ENCODE data around the gene DPP4. TPM values are rescaled to one million over a fixed set of nuclear protein-coding genes. Genes with fewer than 3 reads are reported as not detected.
"Not testable (repeated sequence)": the region's sequence is repeated elsewhere in the genome, so short reads cannot be mapped to it uniquely, and the experiment has no call there.

DPP4 gene
- total and polyA plus RNA-seq, 4 donors = 1.2 to 15.7 (median 5.8) TPM

- Histone ChIP-seq H3K27ac (ENCODE audit: low read depth, low read length) (no peak overlapping the region), H3K27me3 (ENCODE audit: control insufficient read depth, insufficient read depth, low read length) (no peaks in the 10 kb centered on the region), H3K36me3 (ENCODE audit: control insufficient read depth, insufficient read depth, low read length) (no peaks in the 10 kb centered on the region), H3K4me1 (ENCODE audit: control insufficient read depth, insufficient read depth, low read length) (peaks cover under 1% of the 10 kb centered on the region), H3K4me3 (ENCODE audit: low read depth, low read length) (no peak overlapping the region), H3K9me3 (ENCODE audit: control insufficient read depth, insufficient read depth, low read length) (no peaks in the 10 kb centered on the region)
- WGBS (ENCODE audit: insufficient coverage) = no CpG with 5 or more reads among the region's 2 CpGs
- no peak for DNase-seq (ENCODE audit: low read depth in 4 of 6, low spot score in 6 of 6)
Measured at GRCh38 chr2:161987311-161987710, 86.7 kb downstream of the DPP4 start.

- no peak overlapping the region for H3K27ac ChIP-seq (ENCODE audit: low read depth, low read length)
- no peaks in the 10 kb centered on the region for H3K9me3 ChIP-seq (ENCODE audit: control insufficient read depth, insufficient read depth, low read length)
- no peak for DNase-seq (ENCODE audit: low read depth in 4 of 6, low spot score in 6 of 6)
- no peak overlapping the region for H3K4me3 ChIP-seq (ENCODE audit: low read depth, low read length)
- no CpG with 5 or more reads among the region's 1 CpG for WGBS (ENCODE audit: insufficient coverage)
- no peaks in the 10 kb centered on the region for H3K27me3 ChIP-seq (ENCODE audit: control insufficient read depth, insufficient read depth, low read length)
- H3K36me3 ChIP-seq (ENCODE audit: control insufficient read depth, insufficient read depth, low read length) = no peaks in the 10 kb centered on the region
- no peaks in the 10 kb centered on the region for H3K4me1 ChIP-seq (ENCODE audit: control insufficient read depth, insufficient read depth, low read length)
Measured at GRCh38 chr2:161983866-161984265, 90.1 kb downstream of the DPP4 start.

GRCh38 chr2:161983331-161983651 lies 90.7 kb downstream of the DPP4 start:
- Histone ChIP-seq H3K9me3 (ENCODE audit: control insufficient read depth, insufficient read depth, low read length) (no peaks in the 10 kb centered on the region), H3K4me1 (ENCODE audit: control insufficient read depth, insufficient read depth, low read length) (no peaks in the 10 kb centered on the region), H3K27ac (ENCODE audit: low read depth, low read length) (no peak overlapping the region), H3K4me3 (ENCODE audit: low read depth, low read length) (no peak overlapping the region), H3K27me3 (ENCODE audit: control insufficient read depth, insufficient read depth, low read length) (no peaks in the 10 kb centered on the region), H3K36me3 (ENCODE audit: control insufficient read depth, insufficient read depth, low read length) (no peaks in the 10 kb centered on the region)
- DNase-seq (ENCODE audit: low read depth in 4 of 6, low spot score in 6 of 6) = no peak
- WGBS (ENCODE audit: insufficient coverage) = no CpG with 5 or more reads among the region's 1 CpG

GRCh38 chr2:161982548-161983330 lies 91.3 kb downstream of the DPP4 start:
- DNase-seq (ENCODE audit: low read depth in 4 of 6, low spot score in 6 of 6) = peak in 1 of 6 donors; percentile 55
- H3K36me3 ChIP-seq (ENCODE audit: control insufficient read depth, insufficient read depth, low read length) = no peaks in the 10 kb centered on the region
- H3K4me3 ChIP-seq (ENCODE audit: low read depth, low read length) = no peak overlapping the region
- H3K27ac ChIP-seq (ENCODE audit: low read depth, low read length) = no peak overlapping the region
- H3K9me3 ChIP-seq (ENCODE audit: control insufficient read depth, insufficient read depth, low read length) = no peaks in the 10 kb centered on the region
- no peaks in the 10 kb centered on the region for H3K4me1 ChIP-seq (ENCODE audit: control insufficient read depth, insufficient read depth, low read length)
- no peaks in the 10 kb centered on the region for H3K27me3 ChIP-seq (ENCODE audit: control insufficient read depth, insufficient read depth, low read length)
- WGBS (ENCODE audit: insufficient coverage) = 81% methylated on average over 5 of the region's 7 CpGs

- Histone ChIP-seq H3K4me1 (ENCODE audit: control insufficient read depth, insufficient read depth, low read length) (no peaks in the 10 kb centered on the region), H3K4me3 (ENCODE audit: low read depth, low read length) (no peak overlapping the region), H3K36me3 (ENCODE audit: control insufficient read depth, insufficient read depth, low read length) (no peaks in the 10 kb centered on the region), H3K27me3 (ENCODE audit: control insufficient read depth, insufficient read depth, low read length) (no peaks in the 10 kb centered on the region), H3K27ac (ENCODE audit: low read depth, low read length) (no peak overlapping the region), H3K9me3 (ENCODE audit: control insufficient read depth, insufficient read depth, low read length) (no peaks in the 10 kb centered on the region)
- no peak for DNase-seq (ENCODE audit: low read depth in 4 of 6, low spot score in 6 of 6)
- 92% methylated on average over 7 of the region's 10 CpGs for WGBS (ENCODE audit: insufficient coverage)
Measured at GRCh38 chr2:161981679-161982250, 92.2 kb downstream of the DPP4 start.

GRCh38 chr2:161980976-161981375 lies 93.0 kb downstream of the DPP4 start:
- H3K27me3 ChIP-seq (ENCODE audit: control insufficient read depth, insufficient read depth, low read length) = no peaks in the 10 kb centered on the region
- H3K4me1 ChIP-seq (ENCODE audit: control insufficient read depth, insufficient read depth, low read length) = no peaks in the 10 kb centered on the region
- H3K27ac ChIP-seq (ENCODE audit: low read depth, low read length) = no peak overlapping the region
- no peaks in the 10 kb centered on the region for H3K9me3 ChIP-seq (ENCODE audit: control insufficient read depth, insufficient read depth, low read length)
- DNase-seq (ENCODE audit: low read depth in 4 of 6, low spot score in 6 of 6) = no peak
- no CpG with 5 or more reads among the region's 1 CpG for WGBS (ENCODE audit: insufficient coverage)
- H3K36me3 ChIP-seq (ENCODE audit: control insufficient read depth, insufficient read depth, low read length) = no peaks in the 10 kb centered on the region
- no peak overlapping the region for H3K4me3 ChIP-seq (ENCODE audit: low read depth, low read length)

- no peak overlapping the region for H3K4me3 ChIP-seq (ENCODE audit: low read depth, low read length)
- no peaks in the 10 kb centered on the region for H3K9me3 ChIP-seq (ENCODE audit: control insufficient read depth, insufficient read depth, low read length)
- H3K27me3 ChIP-seq (ENCODE audit: control insufficient read depth, insufficient read depth, low read length) = no peaks in the 10 kb centered on the region
- no peaks in the 10 kb centered on the region for H3K4me1 ChIP-seq (ENCODE audit: control insufficient read depth, insufficient read depth, low read length)
- WGBS (ENCODE audit: insufficient coverage) = no CpG with 5 or more reads among the region's 2 CpGs
- no peak for DNase-seq (ENCODE audit: low read depth in 4 of 6, low spot score in 6 of 6)
- H3K27ac ChIP-seq (ENCODE audit: low read depth, low read length) = no peak overlapping the region
- H3K36me3 ChIP-seq (ENCODE audit: control insufficient read depth, insufficient read depth, low read length) = no peaks in the 10 kb centered on the region
Measured at GRCh38 chr2:161979490-161979889, 94.5 kb downstream of the DPP4 start.

- WGBS (ENCODE audit: insufficient coverage) = 94% methylated on average over 3 of the region's 6 CpGs
- H3K27me3 ChIP-seq (ENCODE audit: control insufficient read depth, insufficient read depth, low read length); H3K4me1 ChIP-seq (ENCODE audit: control insufficient read depth, insufficient read depth, low read length); H3K4me3 ChIP-seq (ENCODE audit: low read depth, low read length); H3K9me3 ChIP-seq (ENCODE audit: control insufficient read depth, insufficient read depth, low read length); H3K27ac ChIP-seq (ENCODE audit: low read depth, low read length); H3K36me3 ChIP-seq (ENCODE audit: control insufficient read depth, insufficient read depth, low read length); DNase-seq (ENCODE audit: low read depth in 4 of 6, low spot score in 6 of 6): not testable (repeated sequence)
Measured at GRCh38 chr2:161977926-161978325, 96.1 kb downstream of the DPP4 start.

- no peak overlapping the region for H3K27ac ChIP-seq (ENCODE audit: low read depth, low read length)
- no peak for DNase-seq (ENCODE audit: low read depth in 4 of 6, low spot score in 6 of 6)
- H3K4me1 ChIP-seq (ENCODE audit: control insufficient read depth, insufficient read depth, low read length) = no peaks in the 10 kb centered on the region
- no peaks in the 10 kb centered on the region for H3K27me3 ChIP-seq (ENCODE audit: control insufficient read depth, insufficient read depth, low read length)
- no peaks in the 10 kb centered on the region for H3K36me3 ChIP-seq (ENCODE audit: control insufficient read depth, insufficient read depth, low read length)
- no peaks in the 10 kb centered on the region for H3K9me3 ChIP-seq (ENCODE audit: control insufficient read depth, insufficient read depth, low read length)
- H3K4me3 ChIP-seq (ENCODE audit: low read depth, low read length) = no peak overlapping the region
Measured at GRCh38 chr2:161976917-161977316, 97.1 kb downstream of the DPP4 start.

GRCh38 chr2:161976295-161976694 lies 97.7 kb downstream of the DPP4 start:
- Histone ChIP-seq H3K27ac (ENCODE audit: low read depth, low read length) (no peak overlapping the region), H3K27me3 (ENCODE audit: control insufficient read depth, insufficient read depth, low read length) (no peaks in the 10 kb centered on the region), H3K4me3 (ENCODE audit: low read depth, low read length) (no peak overlapping the region), H3K9me3 (ENCODE audit: control insufficient read depth, insufficient read depth, low read length) (no peaks in the 10 kb centered on the region), H3K4me1 (ENCODE audit: control insufficient read depth, insufficient read depth, low read length) (no peaks in the 10 kb centered on the region), H3K36me3 (ENCODE audit: control insufficient read depth, insufficient read depth, low read length) (no peaks in the 10 kb centered on the region)
- DNase-seq (ENCODE audit: low read depth in 4 of 6, low spot score in 6 of 6) = no peak
- 91% methylated on average over 1 of the region's 1 CpG for WGBS (ENCODE audit: insufficient coverage)
